ENCODE results near the gene ARMH3.

GRCh38 chr10:101939729-101940128, 116.2 kb downstream of the ARMH3 start:
- TF ChIP-seq CTCF (conservative IDR thresholded peaks at IDR 0.05; ENCODE audit: low read length) = no peak
- no peak for TF ChIP-seq EZH2phosphoT487 (IDR thresholded peaks at IDR 0.05; ENCODE audit: borderline replicate concordance, low read depth, low read length)
